HEK293 (cell line): ENCODE results near the gene CTSF.
"Not testable (repeated sequence)": the region's sequence is repeated elsewhere in the genome, so short reads cannot be mapped to it uniquely, and the experiment has no call there.

Experiments
- CTCF ChIA-PET: fragments of 350-600 bp; formaldehyde crosslinking; extraction: SDS; loops from one replicate; lab custom pipeline; 2021; ENCODE audit warnings: antibody characterized with exemption; lab: Yijun Ruan, JAX
- POLR2A ChIA-PET: fragments of 300-600 bp; formaldehyde crosslinking; extraction: SDS; loops from one replicate; lab custom pipeline; 2020; ENCODE audit warnings: antibody characterized with exemption, inconsistent platforms; lab: Yijun Ruan, JAX
- H3K27ac ChIP-seq: fragments of 200-500 bp; sonication (Bioruptor generic); 2 replicates; pipeline ENCODE4 v1.5.1; 2014; ENCODE audit warnings: low read depth, low read length, control low read depth, inconsistent platforms; ENCODE audit errors: extremely low read depth
- H3K36me3 ChIP-seq, 2 experiments: fragments of 200-500 bp in 1 of 2; sonication (Bioruptor generic) in 1 of 2; 1 replicate in 1 of 2; 2 replicates in 1 of 2; pipeline ENCODE4 v1.5.1; 2014 to 2017; ENCODE audit warnings: inconsistent platforms in 2 of 2, low read length in 2 of 2; ENCODE audit not compliant: control insufficient read depth in 2 of 2, insufficient read depth in 1 of 2
- H3K4me1 ChIP-seq: fragments of 200-500 bp; sonication (Bioruptor generic); 2 replicates; pipeline ENCODE4 v1.5.1; 2014; ENCODE audit warnings: mild to moderate bottlenecking, low read length, inconsistent platforms; ENCODE audit not compliant: control insufficient read depth, insufficient read depth
- H3K4me3 ChIP-seq: 2 replicates; pipeline ENCODE4 v1.5.1; 2011; ENCODE audit warnings: low read depth, mild to moderate bottlenecking, control low read depth, low read length, moderate library complexity
- H3K9me3 ChIP-seq: fragments of 200-500 bp; sonication (Bioruptor generic); 2 replicates; pipeline ENCODE4 v1.5.1; 2014; ENCODE audit warnings: low read depth, low read length, inconsistent platforms; ENCODE audit not compliant: control insufficient read depth, insufficient read depth
- GFI1B ChIP-seq: fragments of 450-650 bp; formaldehyde crosslinking; IDR thresholded peaks from 2 replicates; pipeline ENCODE4 v1.5.1; 2016; ENCODE audit warnings: missing biosample characterization, missing genetic modification characterization
- GLIS1 ChIP-seq: fragments of 450-650 bp; formaldehyde crosslinking; IDR thresholded peaks from 2 replicates; pipeline ENCODE4 v1.5.1; 2016; ENCODE audit warnings: missing biosample characterization, missing genetic modification characterization
- KLF17 ChIP-seq: fragments of 450-650 bp; formaldehyde crosslinking; IDR thresholded peaks from 2 replicates; pipeline ENCODE4 v1.5.1; 2016; ENCODE audit warnings: missing biosample characterization, missing genetic modification characterization
- MEIS1 ChIP-seq: sonication (generic); formaldehyde crosslinking; IDR thresholded peaks from 2 replicates; pipeline ENCODE4 v1.8.1; 2022; ENCODE audit warnings: missing genetic modification reagents, mild to moderate bottlenecking, borderline replicate concordance
- SETDB1 ChIP-seq: IDR thresholded peaks from one replicate; pipeline ENCODE4 v1.6.1; 2017; ENCODE audit warnings: mild to moderate bottlenecking, low read length, moderate library complexity, mixed read lengths; ENCODE audit not compliant: insufficient read length
- WT1 ChIP-seq: fragments of 450-650 bp; formaldehyde crosslinking; IDR thresholded peaks from 2 replicates; pipeline ENCODE4 v1.5.1; 2016; ENCODE audit warnings: missing biosample characterization, missing genetic modification characterization
- ZBTB20 ChIP-seq: fragments of 450-650 bp; formaldehyde crosslinking; IDR thresholded peaks from 2 replicates; pipeline ENCODE4 v1.5.1; 2016; ENCODE audit warnings: missing biosample characterization, missing genetic modification characterization
- ZBTB48 ChIP-seq: fragments of 450-650 bp; formaldehyde crosslinking; IDR thresholded peaks from 2 replicates; pipeline ENCODE4 v1.5.1; 2016; ENCODE audit warnings: missing biosample characterization, missing genetic modification characterization
- ZBTB7A ChIP-seq: fragments of 450-650 bp; formaldehyde crosslinking; IDR thresholded peaks from 2 replicates; pipeline ENCODE4 v1.5.1; 2016; ENCODE audit warnings: low read depth, missing biosample characterization, missing genetic modification characterization
- ZNF121 ChIP-seq: fragments of 450-650 bp; formaldehyde crosslinking; IDR thresholded peaks from 2 replicates; pipeline ENCODE4 v1.5.1; 2016; ENCODE audit warnings: missing biosample characterization, missing genetic modification characterization
- ZNF37A ChIP-seq: fragments of 450-650 bp; IDR thresholded peaks from 2 replicates; pipeline ENCODE4 v1.5.1; 2018; ENCODE audit warnings: missing biosample characterization, missing genetic modification characterization
- ZNF391 ChIP-seq: fragments of 450-650 bp; formaldehyde crosslinking; IDR thresholded peaks from 2 replicates; pipeline ENCODE4 v1.5.1; 2016; ENCODE audit warnings: low read depth, missing biosample characterization, missing genetic modification characterization, borderline replicate concordance
- ZNF529 ChIP-seq: fragments of 450-650 bp; formaldehyde crosslinking; IDR thresholded peaks from 2 replicates; pipeline ENCODE4 v1.5.1; 2017; ENCODE audit warnings: missing genetic modification characterization, missing biosample characterization; ENCODE audit not compliant: insufficient replicate concordance
- ZNF585B ChIP-seq: fragments of 450-650 bp; formaldehyde crosslinking; IDR thresholded peaks from 2 replicates; pipeline ENCODE4 v1.5.1; 2016; ENCODE audit warnings: missing biosample characterization, missing genetic modification characterization
- ZNF660 ChIP-seq: fragments of 450-650 bp; IDR thresholded peaks from 2 replicates; pipeline ENCODE4 v1.5.1; 2018; ENCODE audit warnings: missing biosample characterization, mild to moderate bottlenecking, missing genetic modification characterization
- ZNF76 ChIP-seq: fragments of 450-650 bp; formaldehyde crosslinking; IDR thresholded peaks from 2 replicates; pipeline ENCODE4; 2016; ENCODE audit warnings: low read depth, missing biosample characterization, missing genetic modification characterization, borderline replicate concordance
- TF ChIP-seq, protein P1 (sequence below): fragments of 450-650 bp; formaldehyde crosslinking; optimal IDR thresholded peaks from 2 replicates; pipeline ENCODE3; 2016; ENCODE audit warnings: missing biosample characterization, mild to moderate bottlenecking, missing genetic modification characterization
- TF ChIP-seq, protein P2 (sequence below): fragments of 450-650 bp; formaldehyde crosslinking; IDR thresholded peaks from 2 replicates; pipeline ENCODE4 v1.5.1; 2016; ENCODE audit warnings: missing biosample characterization, missing genetic modification characterization
- TF ChIP-seq, protein P3 (sequence below): fragments of 450-650 bp; IDR thresholded peaks from 2 replicates; pipeline ENCODE4 v1.5.1; 2018; ENCODE audit warnings: missing biosample characterization, missing genetic modification characterization

CTSF gene

GRCh38 chr11:66586136-66586535 is 17.7 kb upstream of the CTSF start (continued):
- TF ChIP-seq, protein P1, sequence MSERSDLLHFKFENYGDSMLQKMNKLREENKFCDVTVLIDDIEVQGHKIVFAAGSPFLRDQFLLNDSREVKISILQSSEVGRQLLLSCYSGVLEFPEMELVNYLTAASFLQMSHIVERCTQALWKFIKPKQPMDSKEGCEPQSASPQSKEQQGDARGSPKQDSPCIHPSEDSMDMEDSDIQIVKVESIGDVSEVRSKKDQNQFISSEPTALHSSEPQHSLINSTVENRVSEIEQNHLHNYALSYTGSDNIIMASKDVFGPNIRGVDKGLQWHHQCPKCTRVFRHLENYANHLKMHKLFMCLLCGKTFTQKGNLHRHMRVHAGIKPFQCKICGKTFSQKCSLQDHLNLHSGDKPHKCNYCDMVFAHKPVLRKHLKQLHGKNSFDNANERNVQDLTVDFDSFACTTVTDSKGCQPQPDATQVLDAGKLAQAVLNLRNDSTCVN, result no peak
- TF ChIP-seq ZBTB7A (tag by site-specific recombination), result no peak
- TF ChIP-seq WT1, result no peak
- TF ChIP-seq, protein P2, sequence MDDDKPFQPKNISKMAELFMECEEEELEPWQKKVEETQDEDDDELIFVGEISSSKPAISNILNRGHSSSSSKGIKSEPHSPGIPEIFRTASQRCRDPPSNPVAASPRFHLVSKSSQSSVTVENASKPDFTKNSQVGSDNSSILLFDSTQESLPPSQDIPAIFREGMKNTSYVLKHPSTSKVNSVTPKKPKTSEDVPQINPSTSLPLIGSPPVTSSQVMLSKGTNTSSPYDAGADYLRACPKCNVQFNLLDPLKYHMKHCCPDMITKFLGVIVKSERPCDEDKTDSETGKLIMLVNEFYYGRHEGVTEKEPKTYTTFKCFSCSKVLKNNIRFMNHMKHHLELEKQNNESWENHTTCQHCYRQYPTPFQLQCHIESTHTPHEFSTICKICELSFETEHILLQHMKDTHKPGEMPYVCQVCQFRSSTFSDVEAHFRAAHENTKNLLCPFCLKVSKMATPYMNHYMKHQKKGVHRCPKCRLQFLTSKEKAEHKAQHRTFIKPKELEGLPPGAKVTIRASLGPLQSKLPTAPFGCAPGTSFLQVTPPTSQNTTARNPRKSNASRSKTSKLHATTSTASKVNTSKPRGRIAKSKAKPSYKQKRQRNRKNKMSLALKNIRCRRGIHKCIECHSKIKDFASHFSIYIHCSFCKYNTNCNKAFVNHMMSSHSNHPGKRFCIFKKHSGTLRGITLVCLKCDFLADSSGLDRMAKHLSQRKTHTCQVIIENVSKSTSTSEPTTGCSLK, result no peak
- no peak for TF ChIP-seq ZNF76 (tag by site-specific recombination)

DNA sequence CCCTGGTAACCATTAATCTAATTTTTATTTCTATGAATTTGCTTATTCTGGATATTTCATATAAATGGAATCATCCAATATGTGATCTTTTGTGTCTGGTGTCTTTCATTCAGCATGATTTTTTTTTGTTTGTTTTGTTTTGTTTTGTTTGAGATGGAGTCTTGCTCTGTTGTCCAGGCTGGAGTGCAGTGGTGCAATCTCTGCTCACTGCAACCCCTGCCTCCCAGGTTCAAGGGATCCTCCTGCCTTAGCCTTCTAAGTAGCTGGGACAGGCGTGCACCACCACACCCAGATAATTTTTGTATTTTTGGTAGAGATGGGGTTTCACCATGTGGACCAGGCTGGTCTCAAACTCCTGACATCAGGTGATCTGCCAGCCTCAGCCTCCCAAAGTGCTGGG is 17.0 kb upstream of the CTSF start:
- H3K36me3 ChIP-seq, H3K4me3 ChIP-seq, H3K27ac ChIP-seq, CTCF ChIA-PET, POLR2A ChIA-PET, H3K4me1 ChIP-seq, H3K9me3 ChIP-seq: not testable (repeated sequence)
- 0 out of 2 replicates have a peak, but pooled peaks have one; percentile 21 for TF ChIP-seq ZNF121

DNA sequence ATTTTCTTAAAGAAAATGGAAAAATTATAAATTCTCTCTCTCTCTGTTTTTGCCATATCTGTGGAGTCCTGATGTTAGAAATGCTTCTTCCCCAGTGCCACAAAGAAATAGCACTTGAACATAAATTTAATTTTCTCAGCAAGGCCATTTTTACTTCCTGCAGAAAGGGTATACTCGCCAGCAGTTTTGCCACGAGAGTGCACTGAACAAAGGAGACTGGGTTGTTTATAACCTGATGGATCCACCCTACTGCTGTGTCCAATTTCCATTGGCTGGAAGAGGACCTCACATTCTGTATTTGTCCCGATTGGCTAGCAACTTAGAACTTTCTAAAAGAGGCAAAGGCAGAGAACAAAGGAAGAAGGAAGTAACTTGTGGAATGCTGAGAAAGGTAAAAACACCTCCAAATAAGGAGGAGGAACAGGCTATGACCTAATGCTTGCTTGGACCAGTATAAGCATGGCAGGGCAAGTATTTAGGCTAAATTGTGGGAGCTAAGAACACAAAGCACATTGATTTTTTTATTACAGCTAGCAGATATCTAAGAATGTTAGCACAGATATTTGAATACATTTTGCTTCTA is 14.2 kb upstream of the CTSF start:
- CTCF ChIA-PET, H3K9me3 ChIP-seq: not testable (repeated sequence)
- TF ChIP-seq SETDB1, result peak; percentile 68

DNA sequence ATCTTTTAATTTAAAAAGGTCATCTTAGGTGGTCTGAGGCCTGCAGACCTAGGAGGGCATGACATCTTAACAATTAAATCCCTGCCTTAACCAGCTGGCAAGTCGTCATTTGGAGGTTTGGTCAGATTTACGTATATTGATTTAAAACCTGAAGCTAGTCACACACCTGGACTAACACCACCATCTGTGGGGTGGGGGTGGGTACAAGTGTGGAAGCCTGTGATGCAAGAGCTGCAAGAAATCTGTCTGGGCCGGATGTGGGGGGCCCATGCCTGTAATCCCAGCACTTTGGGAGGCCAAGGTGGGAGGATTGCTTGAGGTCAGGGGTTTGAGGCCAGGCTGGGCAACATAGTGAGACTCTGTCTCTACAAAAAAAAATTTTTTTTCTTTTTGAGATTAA is 12.9 kb upstream of the CTSF start:
- H3K36me3 ChIP-seq, result no peaks in the 10 kb centered on the region
- TF ChIP-seq, protein P3, sequence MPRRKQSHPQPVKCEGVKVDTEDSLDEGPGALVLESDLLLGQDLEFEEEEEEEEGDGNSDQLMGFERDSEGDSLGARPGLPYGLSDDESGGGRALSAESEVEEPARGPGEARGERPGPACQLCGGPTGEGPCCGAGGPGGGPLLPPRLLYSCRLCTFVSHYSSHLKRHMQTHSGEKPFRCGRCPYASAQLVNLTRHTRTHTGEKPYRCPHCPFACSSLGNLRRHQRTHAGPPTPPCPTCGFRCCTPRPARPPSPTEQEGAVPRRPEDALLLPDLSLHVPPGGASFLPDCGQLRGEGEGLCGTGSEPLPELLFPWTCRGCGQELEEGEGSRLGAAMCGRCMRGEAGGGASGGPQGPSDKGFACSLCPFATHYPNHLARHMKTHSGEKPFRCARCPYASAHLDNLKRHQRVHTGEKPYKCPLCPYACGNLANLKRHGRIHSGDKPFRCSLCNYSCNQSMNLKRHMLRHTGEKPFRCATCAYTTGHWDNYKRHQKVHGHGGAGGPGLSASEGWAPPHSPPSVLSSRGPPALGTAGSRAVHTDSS (tag by site-specific recombination), result no peak
- TF ChIP-seq ZNF37A (no peak), ZNF391 (tag by site-specific recombination) (no peak), MEIS1 (CRISPR knock-in tag) (no peak), KLF17 (tag by site-specific recombination) (no peak), GFI1B (no peak), ZBTB20 (tag by site-specific recombination) (no peak), GLIS1 (tag by site-specific recombination) (no peak), ZNF529 (no peak), ZNF585B (tag by site-specific recombination) (no peak), ZBTB48 (tag by site-specific recombination) (no peak), ZNF660 (tag by site-specific recombination) (no peak)
- H3K9me3 ChIP-seq, result no peaks in the 10 kb centered on the region
- ChIA-PET CTCF (interaction anchor here (1.0 to 6.0 kb wide), 3 partner anchors 10 to 98 kb away, joined by 4 to 81 read pairs (median 49); partner anchors contain the start of genes CCDC87, CCS, RBM4 and RBM4B), POLR2A (interaction anchor here (0.7 to 0.9 kb wide), 2 partner anchors 66 to 97 kb away, joined by 3 read pairs; no protein-coding TSS in a partner anchor)
- H3K4me1 ChIP-seq, result no peaks in the 10 kb centered on the region
- H3K4me3 ChIP-seq, result no peak overlapping the region
- H3K27ac ChIP-seq, result no peak overlapping the region

More for the DNA sequence above, 14.2 kb upstream of the CTSF start:
- H3K27ac ChIP-seq, H3K36me3 ChIP-seq, H3K4me3 ChIP-seq, H3K4me1 ChIP-seq: not testable (repeated sequence)
- POLR2A ChIA-PET, result interaction anchor here (0.8 kb wide), 1 partner anchor 95 kb away, joined by 8 read pairs; the partner anchor contains the start of gene RBM4B
